ENCODE results near the gene FBXO34.

The FBXO34 gene

GRCh38 chr14:55239320-55239719 lies 31.9 kb upstream of the FBXO34 start:
- Histone ChIP-seq H2AFZ (ENCODE audit: low read depth, low read length, severe bottlenecking) (no peak overlapping the region), H3K27ac (ENCODE audit: low read depth, low read length) (no peak overlapping the region), H4K20me1 (ENCODE audit: low read depth, low read length) (no peaks in the 10 kb centered on the region), H3K9me2 (replicated peaks; ENCODE audit: insufficient read depth, low read length) (no peaks in the 10 kb centered on the region), H3K79me2 (ENCODE audit: insufficient read depth, low read length) (no peaks in the 10 kb centered on the region), H3K9ac (ENCODE audit: low read length) (no peak overlapping the region), H3K9me3 (ENCODE audit: insufficient read depth, low read length) (no peaks in the 10 kb centered on the region), H3K4me2 (ENCODE audit: low read depth, low read length, poor library complexity, severe bottlenecking) (no peak overlapping the region), H3K4me3 (ENCODE audit: insufficient read depth, low read length, poor library complexity, severe bottlenecking) (no peak overlapping the region), H3K36me3 (ENCODE audit: low read length) (no peaks in the 10 kb centered on the region), H3K27me3 (ENCODE audit: low read length) (no peaks in the 10 kb centered on the region), H3F3A (ENCODE audit: insufficient read depth) (no peaks in the 10 kb centered on the region)
- TF ChIP-seq CTCF (IDR thresholded peaks at IDR 0.05; ENCODE audit: insufficient read depth, low read length, poor library complexity, severe bottlenecking) (no peak), EZH2phosphoT487 (conservative IDR thresholded peaks at IDR 0.05; ENCODE audit: low read length) (no peak)

GRCh38 chr14:55240526-55241178 lies 30.6 kb upstream of the FBXO34 start:
- Histone ChIP-seq H3K27me3 (ENCODE audit: low read length) (no peaks in the 10 kb centered on the region), H3K9me2 (replicated peaks; ENCODE audit: insufficient read depth, low read length) (no peaks in the 10 kb centered on the region), H3F3A (ENCODE audit: insufficient read depth) (no peaks in the 10 kb centered on the region), H3K9ac (ENCODE audit: low read length) (no peak overlapping the region), H4K20me1 (ENCODE audit: low read depth, low read length) (no peaks in the 10 kb centered on the region), H3K9me3 (ENCODE audit: insufficient read depth, low read length) (no peaks in the 10 kb centered on the region), H3K4me2 (ENCODE audit: low read depth, low read length, poor library complexity, severe bottlenecking) (no peak overlapping the region), H3K27ac (ENCODE audit: low read depth, low read length) (no peak overlapping the region), H3K79me2 (ENCODE audit: insufficient read depth, low read length) (no peaks in the 10 kb centered on the region), H3K4me3 (ENCODE audit: insufficient read depth, low read length, poor library complexity, severe bottlenecking) (no peak overlapping the region), H2AFZ (ENCODE audit: low read depth, low read length, severe bottlenecking) (no peak overlapping the region), H3K36me3 (ENCODE audit: low read length) (no peaks in the 10 kb centered on the region)
- TF ChIP-seq EZH2phosphoT487 (conservative IDR thresholded peaks at IDR 0.05; ENCODE audit: low read length): no peak
- TF ChIP-seq CTCF (IDR thresholded peaks at IDR 0.05; ENCODE audit: insufficient read depth, low read length, poor library complexity, severe bottlenecking): no peak

GRCh38 chr14:55241673-55242072 lies 29.5 kb upstream of the FBXO34 start:
- Histone ChIP-seq H3K9ac (ENCODE audit: low read length) (no peak overlapping the region), H3K27ac (ENCODE audit: low read depth, low read length) (no peak overlapping the region), H3K27me3 (ENCODE audit: low read length) (no peaks in the 10 kb centered on the region), H3K4me2 (ENCODE audit: low read depth, low read length, poor library complexity, severe bottlenecking) (no peak overlapping the region), H3K79me2 (ENCODE audit: insufficient read depth, low read length) (no peaks in the 10 kb centered on the region), H3K4me3 (ENCODE audit: insufficient read depth, low read length, poor library complexity, severe bottlenecking) (no peak overlapping the region), H3K36me3 (ENCODE audit: low read length) (no peaks in the 10 kb centered on the region), H4K20me1 (ENCODE audit: low read depth, low read length) (no peaks in the 10 kb centered on the region), H3F3A (ENCODE audit: insufficient read depth) (no peaks in the 10 kb centered on the region), H3K9me2 (replicated peaks; ENCODE audit: insufficient read depth, low read length) (no peaks in the 10 kb centered on the region), H3K9me3 (ENCODE audit: insufficient read depth, low read length) (no peaks in the 10 kb centered on the region), H2AFZ (ENCODE audit: low read depth, low read length, severe bottlenecking) (no peak overlapping the region)
- TF ChIP-seq CTCF (IDR thresholded peaks at IDR 0.05; ENCODE audit: insufficient read depth, low read length, poor library complexity, severe bottlenecking) (no peak), EZH2phosphoT487 (conservative IDR thresholded peaks at IDR 0.05; ENCODE audit: low read length) (no peak)
